AG04450 (cell line): Measurements from ENCODE around the gene USP53. TPM values are rescaled to one million over a fixed set of nuclear protein-coding genes. Genes with fewer than 3 reads are reported as not detected.

Experiments
- CTCF ChIA-PET: fragments of 300-600, 350-600 bp; formaldehyde crosslinking; extraction: SDS; loops from one replicate; lab custom pipeline; 2022; ENCODE audit warnings: antibody characterized with exemption, inconsistent platforms; lab: Charles Lee
- POLR2A ChIA-PET: fragments of 350-600 bp; formaldehyde crosslinking; extraction: SDS; loops from one replicate; lab custom pipeline; 2021; ENCODE audit warnings: antibody characterized with exemption, inconsistent platforms; lab: Yijun Ruan, JAX
- DNase-seq: peaks from one replicate; pipeline ENCODE4 v3.0.0-alpha.2; 2011; ENCODE audit warnings: low read depth, low spot score
- H3K27ac ChIP-seq: one replicate; pipeline ENCODE4 v1.5.1; 2012; ENCODE audit warnings: low read depth, low read length, control low read depth
- H3K27me3 ChIP-seq: one replicate; pipeline ENCODE4 v1.6.0; 2012; ENCODE audit warnings: low read length; ENCODE audit not compliant: control insufficient read depth, insufficient read depth
- H3K4me3 ChIP-seq: 2 replicates; pipeline ENCODE4 v1.5.1; 2011; ENCODE audit warnings: mild to moderate bottlenecking, low read depth, low read length, control low read depth
- H3K9me3 ChIP-seq: 2 replicates; pipeline ENCODE4 v1.5.1; 2012; ENCODE audit warnings: low read length; ENCODE audit not compliant: control insufficient read depth, insufficient read depth
- CTCF ChIP-seq: IDR thresholded peaks from 2 replicates; pipeline ENCODE4 v1.5.1; 2011; ENCODE audit warnings: low read depth, low read length, control low read depth, inconsistent platforms
- polyA plus RNA-seq: library from polyadenylated mRNA; depleted of rRNA; stranded (reverse); fragments of >200 nt; gene quantifications from 2 replicates; pipeline ENCODE4 v1.2.3, GENCODE V29; 2011

The USP53 gene
- polyA plus RNA-seq, 1 experiment, result 19.0 TPM

DNA sequence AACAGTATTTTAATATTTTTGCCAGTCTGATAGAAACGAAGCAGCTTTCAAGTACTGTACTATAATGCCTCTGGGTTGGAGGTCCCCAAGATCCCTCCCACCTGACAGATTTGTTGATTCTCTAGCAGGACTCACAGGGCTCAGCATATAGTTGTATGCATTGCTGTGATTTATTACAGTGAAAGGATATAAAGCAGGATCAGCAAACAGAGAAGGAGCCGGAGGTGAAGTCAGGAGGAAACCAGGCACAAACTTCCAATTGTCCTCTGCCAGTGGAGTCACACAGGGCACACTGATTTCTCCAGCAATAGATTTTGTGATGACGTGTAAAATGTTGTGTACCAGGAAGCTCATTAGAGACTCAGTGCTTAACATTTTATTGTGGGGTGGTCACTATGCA lies 19.0 kb downstream of the USP53 start:
- no peak for DNase-seq
- H3K27ac ChIP-seq, result no peak overlapping the region
- no peaks in the 10 kb centered on the region for H3K27me3 ChIP-seq
- no peak overlapping the region for H3K4me3 ChIP-seq
- POLR2A ChIA-PET, result no interaction called here
- no peak for TF ChIP-seq CTCF
- H3K9me3 ChIP-seq, result no peaks in the 10 kb centered on the region
- CTCF ChIA-PET, result interaction anchor here (1.1 kb wide), 1 partner anchor 144 kb away, joined by 3 read pairs; no protein-coding TSS in a partner anchor

- Histone ChIP-seq H3K9me3 (no peaks in the 10 kb centered on the region), H3K27ac (no peak overlapping the region), H3K4me3 (no peak overlapping the region), H3K27me3 (no peaks in the 10 kb centered on the region)
- no peak for TF ChIP-seq CTCF
- ChIA-PET CTCF (interaction anchor here (1.1 kb wide), 2 partner anchors 19 to 145 kb away, joined by 3 read pairs; partner anchors contain the start of gene USP53), POLR2A (no interaction called here)
- DNase-seq, result no peak
Measured at GRCh38 chr4:119232286-119232685, 19.8 kb downstream of the USP53 start.

DNA sequence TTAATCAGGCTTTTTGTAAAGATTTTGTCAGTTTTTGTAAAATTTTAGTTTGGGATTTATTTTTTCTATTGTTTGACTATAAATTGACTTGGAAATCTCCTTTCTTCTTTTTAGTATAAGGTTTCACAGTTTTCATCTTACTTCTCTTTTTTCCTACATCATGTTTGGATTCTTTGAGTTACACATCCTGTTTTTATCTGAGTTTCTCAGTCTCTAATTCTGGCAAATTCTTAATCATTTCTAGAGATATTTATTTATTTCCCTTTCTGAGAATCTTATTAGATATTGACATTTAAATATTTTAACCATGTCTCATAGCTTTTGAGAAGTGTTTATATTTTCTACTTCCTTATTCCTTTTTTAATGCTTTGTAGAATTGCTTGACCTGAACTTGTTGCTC lies 20.7 kb downstream of the USP53 start:
- no peak overlapping the region for H3K4me3 ChIP-seq
- no peak for DNase-seq
- no peaks in the 10 kb centered on the region for H3K27me3 ChIP-seq
- CTCF ChIA-PET, result interaction anchor here (1.1 kb wide), 1 partner anchor 20 kb away, joined by 3 read pairs; the partner anchor contains the start of gene USP53
- H3K27ac ChIP-seq, result no peak overlapping the region
- POLR2A ChIA-PET, result no interaction called here
- no peak for TF ChIP-seq CTCF
- no peaks in the 10 kb centered on the region for H3K9me3 ChIP-seq

DNA sequence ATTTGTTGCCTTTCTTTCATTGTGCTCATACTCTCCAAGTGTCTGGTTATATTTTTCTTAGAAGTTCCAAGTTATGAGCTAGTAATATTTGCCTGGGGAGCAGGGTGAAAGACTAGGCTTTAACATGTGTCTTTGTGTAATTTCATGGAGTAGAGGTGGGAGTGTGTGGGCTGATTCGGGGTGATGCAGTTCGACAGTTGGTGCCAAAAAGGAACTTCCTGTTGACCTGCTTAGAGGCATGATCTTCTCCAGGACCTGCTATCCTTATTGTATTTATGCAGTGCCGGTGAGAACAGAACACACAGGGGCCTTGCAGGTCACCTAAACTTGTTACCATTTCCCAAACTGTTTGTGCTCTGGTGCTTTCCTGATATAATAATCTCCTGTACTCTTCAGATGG lies 21.2 kb downstream of the USP53 start:
- H3K27ac ChIP-seq, result no peak overlapping the region
- TF ChIP-seq CTCF, result no peak
- no peaks in the 10 kb centered on the region for H3K27me3 ChIP-seq
- ChIA-PET CTCF (no interaction called here), POLR2A (no interaction called here)
- DNase-seq, result no peak
- no peaks in the 10 kb centered on the region for H3K9me3 ChIP-seq
- no peak overlapping the region for H3K4me3 ChIP-seq

DNA sequence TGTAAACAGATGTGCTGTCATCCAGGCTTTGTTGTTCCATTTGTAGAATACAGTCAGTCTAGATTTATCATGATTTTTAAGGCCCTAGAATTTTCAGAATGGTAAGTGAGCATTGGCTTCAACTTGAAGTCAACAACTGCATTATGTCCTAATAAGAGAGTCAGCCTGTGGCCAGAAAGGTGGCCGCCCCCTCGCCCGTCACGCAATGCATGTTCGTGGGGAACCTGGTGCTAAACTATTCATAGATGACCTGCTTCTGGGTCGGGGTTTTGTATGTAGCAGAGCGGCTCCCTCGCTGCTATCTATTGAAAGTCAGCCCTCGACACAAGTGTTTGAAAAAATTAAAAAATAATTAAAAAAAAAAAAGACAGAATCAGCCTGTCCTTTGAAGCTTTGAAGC lies 24.7 kb downstream of the USP53 start:
- TF ChIP-seq CTCF, result no peak

More for the DNA sequence above, 24.7 kb downstream of the USP53 start:
- CTCF ChIA-PET, result interaction anchor here (0.9 kb wide), 1 partner anchor 256 kb away, joined by 3 read pairs; no protein-coding TSS in a partner anchor
- Histone ChIP-seq H3K4me3 (no peak overlapping the region), H3K9me3 (no peaks in the 10 kb centered on the region), H3K27me3 (no peaks in the 10 kb centered on the region), H3K27ac (no peak overlapping the region)
- DNase-seq, result no peak
- POLR2A ChIA-PET, result no interaction called here
